GM21825 (cell line): ENCODE data around the gene ITSN1.
"Not testable (repeated sequence)": the region's sequence is repeated elsewhere in the genome, so short reads cannot be mapped to it uniquely, and the experiment has no call there.

Experiments
- ATAC-seq: cut with Tn5 transposase; IDR thresholded peaks from one replicate; pipeline ENCODE4 v1.9.1; 2021; ENCODE audit warnings: mild to moderate bottlenecking, moderate library complexity; ENCODE audit not compliant: unreplicated experiment

Gene ITSN1

DNA sequence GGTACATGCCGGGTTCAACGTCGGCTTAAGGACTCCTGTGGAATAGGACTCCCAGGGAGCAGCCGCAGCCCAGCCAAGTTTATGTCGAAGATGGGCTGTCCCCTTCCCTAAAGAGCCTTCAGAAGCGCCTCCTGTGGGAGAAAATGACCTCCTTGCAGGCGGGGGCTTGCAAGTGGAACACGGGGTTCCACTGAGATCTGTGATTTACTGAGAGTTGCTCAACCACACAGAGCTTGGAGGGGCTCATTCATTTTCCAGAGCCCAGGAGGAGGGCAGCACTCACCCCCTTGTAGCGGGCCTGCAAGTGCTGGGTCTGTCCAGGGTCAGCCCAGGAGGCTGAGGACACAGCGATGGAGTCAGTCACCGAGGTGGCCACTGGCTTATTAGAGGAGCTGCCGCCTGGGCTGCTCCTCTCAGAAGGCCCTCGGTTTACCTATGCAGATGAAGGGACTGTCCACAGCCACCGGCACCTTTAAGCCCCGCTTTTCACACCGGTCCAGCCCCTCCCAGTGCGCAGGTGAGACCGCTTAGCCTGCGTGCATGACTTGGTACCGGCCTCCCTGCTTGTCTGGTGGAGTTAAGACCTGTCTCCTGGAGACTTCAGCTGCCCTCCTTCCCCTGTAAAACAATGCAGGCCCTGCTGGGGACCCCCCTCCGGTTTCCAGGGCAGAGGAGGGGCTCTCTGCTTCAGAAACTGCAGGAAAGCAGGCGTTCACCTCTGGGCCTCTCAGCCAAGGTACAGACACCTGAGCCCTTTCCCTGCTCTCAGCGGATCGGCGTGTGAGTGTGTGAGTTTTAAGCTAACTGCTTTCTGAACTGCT lies 215.8 kb downstream of the ITSN1 start:
- ATAC-seq = no peak

DNA sequence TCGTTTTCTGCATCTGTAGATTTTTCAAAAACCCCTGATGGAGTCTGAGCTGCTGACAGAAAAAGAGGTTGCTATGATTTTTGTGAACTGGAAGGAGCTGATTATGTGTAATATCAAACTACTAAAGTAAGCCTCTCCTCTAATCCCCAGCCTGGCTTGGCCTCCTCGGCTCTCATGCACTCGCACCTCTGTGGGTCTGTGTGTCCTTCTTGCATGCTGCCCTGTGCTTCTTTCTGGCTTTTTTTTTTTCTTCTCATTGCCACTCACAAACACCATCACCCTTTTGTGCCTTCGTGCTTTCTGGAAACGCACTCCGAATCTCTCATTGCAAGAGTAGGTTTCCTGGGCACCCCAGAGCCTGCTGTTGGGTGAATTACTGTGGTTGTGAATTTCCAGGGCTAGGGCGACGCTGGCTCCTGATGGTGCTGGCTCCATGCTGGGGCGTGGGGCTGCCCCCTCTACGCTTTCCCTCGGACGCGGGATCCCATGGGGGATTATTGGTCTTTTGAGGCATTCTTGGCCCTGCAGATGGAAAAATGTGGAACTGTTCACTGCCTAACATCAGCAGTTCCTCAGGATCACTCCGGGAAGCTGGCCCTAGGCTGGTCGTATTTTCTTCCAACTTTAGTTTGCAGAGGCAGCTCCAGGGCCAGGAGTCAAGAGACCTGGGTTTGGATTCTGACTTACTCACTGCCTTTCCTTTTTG lies 216.5 kb downstream of the ITSN1 start:
- no peak for ATAC-seq

DNA sequence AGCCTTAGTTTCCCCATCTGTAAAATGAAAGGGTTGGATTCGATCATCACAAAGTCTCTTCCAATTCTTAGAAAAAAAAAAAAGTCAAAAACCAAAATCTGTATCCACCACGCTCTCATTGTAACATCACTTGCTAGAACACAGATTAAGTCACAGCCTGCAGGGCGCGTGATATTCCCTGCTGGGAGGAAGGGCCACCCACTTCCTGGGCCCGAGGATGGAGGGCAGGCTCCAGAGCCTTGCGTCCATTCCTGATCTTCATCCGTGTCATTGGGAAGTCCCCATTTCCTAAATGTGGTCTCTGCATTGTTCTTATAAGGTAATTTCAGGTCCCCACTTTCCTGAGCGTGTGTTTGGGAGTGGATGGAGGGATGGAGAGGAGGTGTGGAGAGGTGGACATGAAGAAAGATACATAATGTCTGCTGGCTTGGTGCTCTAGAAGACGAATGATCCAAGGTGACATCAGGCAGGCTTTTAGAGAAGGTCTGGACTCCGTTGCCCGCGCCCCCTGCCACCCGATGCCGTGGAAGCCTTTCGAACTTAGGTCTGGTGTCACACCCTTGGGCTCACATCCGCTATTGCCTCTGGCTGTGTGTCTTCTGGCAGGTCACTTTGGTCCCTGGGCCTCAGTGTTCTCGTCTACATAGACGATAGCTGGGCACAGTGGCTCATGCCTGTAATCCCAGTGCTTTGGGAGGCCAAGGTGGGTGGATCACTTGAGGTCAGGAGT lies 217.2 kb downstream of the ITSN1 start:
- no peak for ATAC-seq

DNA sequence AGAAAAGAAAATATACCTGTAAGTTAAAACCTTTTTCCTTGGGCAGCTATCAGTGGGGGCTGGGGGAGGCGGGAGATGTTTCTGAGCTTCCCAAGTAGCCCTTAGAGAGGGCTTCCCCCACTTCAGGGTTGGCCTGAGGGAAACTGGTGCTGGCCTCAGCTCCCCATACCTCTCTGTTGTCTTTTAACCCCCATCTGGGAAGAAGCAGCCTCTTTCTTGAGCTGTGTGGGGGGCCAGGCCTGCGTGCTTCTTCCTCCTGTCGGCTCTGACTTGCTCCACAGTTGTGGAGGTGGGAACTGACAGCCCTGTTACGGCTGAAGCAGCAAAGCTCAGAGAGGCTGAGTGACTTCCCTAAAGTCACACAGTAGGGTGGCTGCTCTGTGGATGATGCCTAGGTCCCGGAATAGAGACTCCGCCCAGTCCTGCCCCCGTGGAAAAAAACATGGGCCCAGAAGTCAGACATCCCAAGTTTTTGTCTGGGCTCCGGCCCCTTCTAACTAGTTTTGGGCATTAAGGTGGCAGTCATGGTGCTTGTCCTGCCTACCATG lies 218.1 kb downstream of the ITSN1 start:
- ATAC-seq = no peak

DNA sequence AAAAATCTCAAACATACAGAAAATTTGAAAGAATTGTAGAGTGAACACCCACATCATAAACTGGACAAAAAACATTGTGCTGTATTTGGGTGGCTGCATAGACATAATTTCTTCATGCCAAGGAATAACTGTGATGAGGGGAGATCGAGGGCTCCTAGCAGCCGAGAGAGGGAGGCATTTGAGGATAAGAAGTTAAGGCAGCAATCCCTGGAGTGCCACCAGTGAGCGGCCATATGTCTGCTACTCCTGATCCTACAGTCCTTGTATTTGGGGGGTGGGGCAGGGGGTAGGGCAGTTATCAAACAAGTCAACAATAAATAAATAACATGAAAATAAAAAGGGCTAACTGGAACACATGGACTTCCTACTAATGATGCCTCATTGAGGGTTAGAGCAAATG lies 218.8 kb downstream of the ITSN1 start:
- no peak for ATAC-seq

DNA sequence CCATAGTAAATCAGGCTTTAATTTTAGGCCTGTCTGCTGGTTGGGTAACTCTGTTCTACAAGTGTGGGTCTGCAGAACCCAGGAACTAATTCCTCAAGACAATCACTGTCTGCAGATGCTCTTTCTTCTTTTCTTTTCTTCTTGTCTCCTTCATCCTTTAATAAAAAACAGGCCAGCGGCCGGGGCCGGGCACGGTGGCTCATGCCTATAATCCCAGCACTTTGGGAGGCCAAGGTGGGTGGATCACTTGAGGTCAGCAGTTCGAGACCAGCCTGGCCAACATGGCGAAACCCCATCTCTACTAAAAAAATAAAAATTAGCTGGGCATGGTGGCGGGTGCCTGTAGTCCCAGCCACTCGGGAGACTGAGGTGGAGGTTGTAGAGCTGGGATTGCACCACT lies 220.9 kb downstream of the ITSN1 start:
- ATAC-seq = not testable (repeated sequence)

DNA sequence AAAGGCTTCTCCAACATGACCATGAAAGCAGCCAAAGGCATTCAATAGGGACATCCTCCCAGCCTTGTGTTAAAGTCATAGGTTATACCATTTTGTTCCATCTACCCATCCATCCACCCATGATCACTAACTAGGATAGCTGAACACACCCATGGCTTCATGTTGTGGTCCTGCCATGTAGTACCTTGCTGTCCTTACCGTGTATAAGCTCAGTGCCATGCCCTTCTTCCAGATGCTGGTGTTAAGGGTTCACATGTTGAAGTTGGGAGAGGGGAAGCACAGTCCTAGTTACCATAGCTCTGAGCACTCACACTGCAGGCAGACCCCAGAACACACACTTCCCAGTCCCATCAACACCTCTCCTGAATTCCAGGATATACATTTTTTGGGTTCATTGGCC lies 221.8 kb downstream of the ITSN1 start:
- ATAC-seq = no peak

DNA sequence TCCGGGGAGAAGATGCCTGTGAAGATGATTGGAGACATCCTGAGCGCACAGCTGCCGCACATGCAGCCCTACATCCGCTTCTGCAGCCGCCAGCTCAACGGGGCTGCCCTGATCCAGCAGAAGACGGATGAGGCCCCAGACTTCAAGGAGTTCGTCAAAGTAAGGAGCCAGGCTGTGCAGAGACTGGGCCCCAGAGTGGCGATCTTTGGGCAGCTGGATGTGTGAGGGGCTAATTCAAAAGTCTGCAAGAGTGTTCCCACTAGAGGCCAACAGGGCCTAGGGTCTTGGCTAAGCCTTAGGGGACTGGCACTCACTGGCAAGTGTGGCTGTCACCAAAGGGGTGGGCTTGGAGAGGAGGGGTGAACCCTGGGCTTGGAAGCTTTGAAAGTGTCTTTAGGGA lies 222.9 kb downstream of the ITSN1 start:
- no peak for ATAC-seq

DNA sequence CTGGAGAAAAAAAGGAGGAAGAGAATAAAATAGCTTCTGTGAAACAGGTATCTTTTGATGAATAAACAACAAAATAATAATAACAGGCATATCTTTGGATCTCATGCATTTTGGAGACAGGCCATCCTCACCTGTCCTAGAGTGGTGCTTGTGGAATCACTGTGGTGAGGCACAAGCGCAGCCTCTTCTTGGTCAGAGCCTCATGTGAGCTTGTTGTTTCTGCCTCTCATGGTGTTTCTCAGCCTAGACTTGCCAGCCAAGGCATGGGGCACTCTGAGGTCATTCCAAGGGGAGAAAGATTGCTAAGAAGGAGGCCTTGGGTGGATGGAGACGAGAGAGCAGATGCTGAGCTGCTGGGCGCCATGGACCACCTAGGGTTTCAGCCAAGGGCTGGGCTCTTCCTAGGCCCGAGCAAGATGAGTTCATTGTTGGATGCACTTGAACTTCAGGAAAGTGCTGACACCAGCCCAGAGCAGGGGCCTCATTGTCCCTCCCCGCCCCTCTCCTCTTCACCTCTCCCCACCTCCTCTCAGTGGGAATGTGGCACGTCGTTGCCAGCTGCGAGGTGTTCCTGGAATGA lies 223.8 kb downstream of the ITSN1 start:
- ATAC-seq = no peak

DNA sequence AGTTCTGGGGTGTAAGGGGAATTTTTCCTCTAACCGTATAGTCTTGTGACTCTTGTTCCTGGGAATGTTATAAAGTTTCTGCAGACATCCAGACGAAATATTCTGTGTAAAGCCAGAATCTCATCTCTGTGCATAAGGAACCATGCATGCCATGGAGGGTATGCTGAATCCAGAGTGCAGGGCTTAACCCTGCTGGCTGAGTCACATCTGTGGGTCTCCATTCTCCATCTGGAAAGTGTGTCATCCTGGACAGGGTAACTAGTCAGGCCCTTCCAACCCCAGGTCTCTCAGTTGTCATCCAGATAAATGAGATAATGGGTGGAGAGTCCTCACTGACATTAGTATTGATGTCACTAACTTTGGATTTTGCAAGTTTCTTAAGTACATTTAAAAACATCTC lies 224.5 kb downstream of the ITSN1 start:
- no peak for ATAC-seq

DNA sequence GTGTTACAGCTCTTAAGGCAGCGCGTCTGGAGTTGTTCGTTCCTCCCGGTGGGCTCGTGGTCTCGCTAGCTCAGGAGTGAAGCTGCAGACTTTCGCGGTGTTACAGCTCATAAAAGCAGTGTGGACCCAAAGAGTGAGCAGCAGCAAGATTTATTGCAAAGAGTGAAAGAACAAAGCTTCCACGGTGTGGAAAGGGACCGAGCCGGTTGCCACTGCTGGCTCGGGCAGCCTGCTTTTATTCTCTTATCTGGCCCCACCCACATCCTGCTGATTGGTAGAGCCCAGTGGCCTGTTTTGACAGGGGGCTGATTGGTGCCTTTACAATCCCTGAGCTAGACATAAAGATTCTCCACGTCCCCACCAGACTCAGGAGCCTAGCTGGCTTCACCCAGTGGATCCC lies 225.6 kb downstream of the ITSN1 start:
- ATAC-seq = not testable (repeated sequence)

DNA sequence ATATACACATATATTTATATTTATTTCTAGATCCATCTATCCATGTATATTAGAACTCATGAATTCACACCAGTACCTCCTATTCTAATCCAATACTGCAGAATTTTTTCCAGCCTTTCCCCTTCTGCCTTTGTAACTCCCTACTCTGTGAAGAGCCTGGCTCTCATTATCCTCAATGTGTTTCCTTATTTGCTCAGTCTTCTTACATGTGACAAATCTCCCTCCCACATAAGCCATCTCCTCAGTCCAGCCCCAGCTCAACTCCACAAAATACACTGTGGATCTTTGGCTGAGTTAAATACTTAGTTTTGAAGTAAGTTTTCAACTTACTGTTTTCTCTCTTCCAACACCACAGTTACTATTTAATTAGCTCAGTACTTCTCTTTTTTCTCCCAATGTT lies 227.6 kb downstream of the ITSN1 start:
- ATAC-seq = no peak

DNA sequence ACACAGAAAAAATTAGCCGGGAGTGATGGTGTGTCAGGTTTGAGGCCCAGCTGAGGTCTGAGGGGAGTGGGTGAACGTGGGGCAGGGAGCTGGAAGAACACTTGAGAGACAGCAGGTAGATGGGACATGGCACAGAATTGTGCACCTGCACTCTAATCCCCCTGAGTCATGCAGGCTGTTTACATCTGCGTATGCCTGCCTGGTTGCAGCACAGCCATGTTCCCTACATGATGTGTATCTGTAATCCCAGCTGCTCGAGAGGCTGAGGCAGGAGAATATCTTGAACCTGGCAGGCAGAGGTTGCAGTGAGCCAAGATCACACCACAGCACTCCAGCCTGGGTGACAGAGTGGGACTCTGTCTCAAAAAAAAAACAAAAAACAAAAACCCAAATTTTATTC lies 228.5 kb downstream of the ITSN1 start:
- no peak for ATAC-seq

DNA sequence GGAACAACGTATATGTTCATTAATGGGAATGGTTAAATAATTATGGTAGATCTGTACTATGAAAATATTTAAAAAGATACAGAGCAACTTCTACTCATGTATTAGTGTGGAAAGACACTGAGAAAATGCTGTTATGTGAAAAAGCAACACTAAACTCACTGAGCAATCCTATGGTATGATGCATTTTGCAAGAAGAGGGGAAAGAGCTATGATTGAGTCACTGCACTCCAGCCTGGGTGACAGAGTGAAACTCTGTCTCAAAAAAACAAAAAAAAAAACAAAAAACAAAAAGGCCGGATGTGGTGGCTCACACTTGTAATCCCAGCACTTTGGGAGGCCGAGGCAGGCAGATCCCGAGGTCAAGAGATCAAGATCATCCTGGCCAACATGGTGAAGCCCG lies 228.9 kb downstream of the ITSN1 start:
- no peak for ATAC-seq

DNA sequence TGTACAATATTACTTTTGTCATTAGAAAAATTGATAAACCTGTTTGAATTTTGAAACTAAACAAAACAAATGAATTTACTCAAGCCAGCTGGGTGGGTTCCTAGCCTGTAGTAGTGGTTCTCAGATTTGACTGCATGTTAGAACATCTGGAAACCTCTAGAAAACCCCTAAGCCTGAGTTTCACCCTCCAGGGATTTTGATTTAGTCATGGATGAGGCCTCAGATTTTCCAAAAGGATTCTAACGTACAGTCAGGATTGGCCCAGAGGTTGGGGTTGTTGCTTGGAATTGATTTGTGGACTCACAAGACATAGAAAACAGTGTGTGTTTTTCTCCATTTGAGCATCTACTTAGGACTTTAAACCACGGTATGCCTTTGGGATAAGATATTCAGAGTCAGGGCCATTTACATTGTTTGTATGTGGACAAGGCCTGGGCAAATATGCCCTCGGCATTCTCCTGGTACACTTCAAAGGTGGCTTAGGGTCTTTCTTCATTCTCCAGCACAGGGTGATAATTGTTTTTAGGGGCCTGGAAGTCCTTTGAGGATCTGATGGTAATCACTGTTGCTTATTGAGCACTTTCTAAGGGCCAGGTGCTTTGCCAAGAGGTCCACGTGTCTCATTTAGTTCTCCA lies 230.7 kb downstream of the ITSN1 start:
- ATAC-seq = no peak

DNA sequence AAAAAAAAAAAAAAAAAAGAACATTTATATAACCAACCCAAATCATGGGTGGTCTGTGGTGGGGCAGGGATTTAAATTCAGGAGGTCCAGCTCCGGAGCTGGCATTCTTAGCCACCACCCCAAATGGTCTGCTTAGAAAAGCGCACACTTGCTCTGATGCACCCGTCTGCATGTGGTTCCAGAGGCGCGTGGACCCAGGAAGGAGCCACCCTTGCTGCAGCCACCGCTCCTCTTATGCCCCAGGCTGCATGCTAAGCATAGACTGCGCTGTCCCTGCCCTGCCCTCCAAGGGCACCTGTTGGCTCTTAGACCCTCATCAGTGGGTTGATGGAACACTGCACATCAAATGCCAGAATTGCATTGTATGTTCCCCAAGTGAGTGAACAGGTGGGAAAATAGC lies 231.9 kb downstream of the ITSN1 start:
- no peak for ATAC-seq

DNA sequence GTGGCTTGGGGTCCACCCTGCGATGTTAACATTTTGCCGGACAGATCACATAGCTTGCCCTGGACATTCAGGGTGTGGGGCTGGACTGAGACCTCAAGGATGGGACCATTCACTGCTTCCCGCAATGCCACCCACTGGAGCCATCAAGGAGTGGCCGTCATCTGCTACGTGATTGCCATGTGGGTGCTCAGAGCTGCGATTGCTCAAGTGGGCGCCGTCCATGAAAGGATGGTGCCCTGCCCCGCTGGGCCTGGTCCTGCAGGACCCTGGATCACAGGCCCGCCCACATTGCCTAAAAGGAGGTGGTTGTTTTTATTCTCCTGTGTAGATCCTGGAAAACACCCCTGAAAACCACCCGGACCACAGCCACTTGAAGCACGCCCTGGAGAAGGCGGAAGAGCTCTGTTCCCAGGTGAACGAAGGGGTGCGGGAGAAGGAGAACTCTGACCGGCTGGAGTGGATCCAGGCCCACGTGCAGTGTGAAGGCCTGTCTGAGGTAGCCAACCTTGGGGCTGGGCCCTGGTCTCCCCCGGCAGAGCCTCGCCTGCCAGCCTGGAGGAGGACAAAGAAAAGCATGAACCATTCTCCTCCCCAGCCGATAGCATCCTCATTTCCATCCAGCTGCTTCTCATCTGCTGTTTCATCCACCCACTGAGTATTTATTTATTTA lies 232.9 kb downstream of the ITSN1 start:
- ATAC-seq = no peak

DNA sequence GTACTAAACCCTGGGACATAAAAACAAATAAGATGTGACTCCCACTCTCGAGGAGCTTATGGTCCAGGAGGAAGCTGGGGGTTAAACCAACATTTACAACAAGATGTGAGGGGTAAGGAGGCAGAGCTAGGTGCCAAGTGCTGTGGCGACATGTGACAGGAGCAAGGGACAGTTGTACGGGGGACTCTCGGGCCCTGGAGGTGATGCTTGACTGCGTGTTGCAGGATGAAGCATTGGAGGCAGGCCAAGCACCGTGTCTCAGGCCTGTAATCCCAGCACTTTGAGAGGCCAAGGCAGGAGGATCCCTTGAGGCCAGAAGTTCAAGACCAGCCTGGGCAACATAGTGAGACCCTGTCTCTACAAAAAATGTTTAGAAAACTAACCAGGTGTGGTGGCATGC lies 236.5 kb downstream of the ITSN1 start:
- ATAC-seq = no peak

DNA sequence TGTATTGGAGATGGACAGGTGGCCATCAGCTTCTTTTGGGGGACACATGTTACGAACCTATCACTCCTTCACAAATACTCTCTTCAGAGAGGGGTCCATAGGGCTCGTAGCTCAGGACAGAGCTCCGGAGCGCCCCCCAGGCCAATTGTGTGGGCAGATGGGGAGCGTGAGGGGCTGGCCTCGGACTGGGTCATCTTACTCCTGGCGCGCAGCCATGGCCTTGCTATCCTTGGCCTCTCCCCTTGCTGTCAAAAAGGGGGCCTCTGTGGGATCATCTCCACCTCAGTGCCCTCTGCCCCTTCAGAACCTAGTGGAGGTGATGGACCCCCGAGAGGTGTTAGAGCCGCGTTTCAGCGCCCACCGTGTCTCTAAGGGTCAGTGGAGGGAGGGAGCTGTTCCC lies 238.3 kb downstream of the ITSN1 start:
- ATAC-seq = no peak
